ENCODE measurements around the gene BPIFB1. TPM values are rescaled to one million over a fixed set of nuclear protein-coding genes. Genes with fewer than 3 reads are reported as not detected.

Gene BPIFB1
- total and polyA plus RNA-seq, 2 of the 8 experiments (the other 6 are each of a cell fraction or from before 2014, with no cell fraction given): not detected

DNA sequence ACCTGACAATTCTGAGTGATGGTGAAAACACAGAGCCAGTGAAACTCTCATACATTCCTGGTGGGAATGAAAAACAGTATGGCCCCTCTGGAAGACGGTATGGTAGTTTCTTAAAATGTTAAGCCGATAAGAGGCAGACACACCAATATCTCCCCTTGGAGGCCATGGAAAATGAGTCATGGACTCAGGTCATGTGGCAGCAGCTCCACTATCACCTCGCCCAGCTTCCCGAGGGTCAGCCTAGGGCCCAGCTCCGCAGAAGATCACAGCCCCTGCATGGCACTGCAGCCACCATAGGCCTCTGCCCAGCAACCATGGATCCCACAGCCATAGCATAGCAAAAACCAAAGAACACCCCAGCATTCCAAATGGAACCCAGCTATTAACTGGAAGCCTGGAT is 25.8 kb upstream of the BPIFB1 start (continued):
- TF ChIP-seq, protein P1, sequence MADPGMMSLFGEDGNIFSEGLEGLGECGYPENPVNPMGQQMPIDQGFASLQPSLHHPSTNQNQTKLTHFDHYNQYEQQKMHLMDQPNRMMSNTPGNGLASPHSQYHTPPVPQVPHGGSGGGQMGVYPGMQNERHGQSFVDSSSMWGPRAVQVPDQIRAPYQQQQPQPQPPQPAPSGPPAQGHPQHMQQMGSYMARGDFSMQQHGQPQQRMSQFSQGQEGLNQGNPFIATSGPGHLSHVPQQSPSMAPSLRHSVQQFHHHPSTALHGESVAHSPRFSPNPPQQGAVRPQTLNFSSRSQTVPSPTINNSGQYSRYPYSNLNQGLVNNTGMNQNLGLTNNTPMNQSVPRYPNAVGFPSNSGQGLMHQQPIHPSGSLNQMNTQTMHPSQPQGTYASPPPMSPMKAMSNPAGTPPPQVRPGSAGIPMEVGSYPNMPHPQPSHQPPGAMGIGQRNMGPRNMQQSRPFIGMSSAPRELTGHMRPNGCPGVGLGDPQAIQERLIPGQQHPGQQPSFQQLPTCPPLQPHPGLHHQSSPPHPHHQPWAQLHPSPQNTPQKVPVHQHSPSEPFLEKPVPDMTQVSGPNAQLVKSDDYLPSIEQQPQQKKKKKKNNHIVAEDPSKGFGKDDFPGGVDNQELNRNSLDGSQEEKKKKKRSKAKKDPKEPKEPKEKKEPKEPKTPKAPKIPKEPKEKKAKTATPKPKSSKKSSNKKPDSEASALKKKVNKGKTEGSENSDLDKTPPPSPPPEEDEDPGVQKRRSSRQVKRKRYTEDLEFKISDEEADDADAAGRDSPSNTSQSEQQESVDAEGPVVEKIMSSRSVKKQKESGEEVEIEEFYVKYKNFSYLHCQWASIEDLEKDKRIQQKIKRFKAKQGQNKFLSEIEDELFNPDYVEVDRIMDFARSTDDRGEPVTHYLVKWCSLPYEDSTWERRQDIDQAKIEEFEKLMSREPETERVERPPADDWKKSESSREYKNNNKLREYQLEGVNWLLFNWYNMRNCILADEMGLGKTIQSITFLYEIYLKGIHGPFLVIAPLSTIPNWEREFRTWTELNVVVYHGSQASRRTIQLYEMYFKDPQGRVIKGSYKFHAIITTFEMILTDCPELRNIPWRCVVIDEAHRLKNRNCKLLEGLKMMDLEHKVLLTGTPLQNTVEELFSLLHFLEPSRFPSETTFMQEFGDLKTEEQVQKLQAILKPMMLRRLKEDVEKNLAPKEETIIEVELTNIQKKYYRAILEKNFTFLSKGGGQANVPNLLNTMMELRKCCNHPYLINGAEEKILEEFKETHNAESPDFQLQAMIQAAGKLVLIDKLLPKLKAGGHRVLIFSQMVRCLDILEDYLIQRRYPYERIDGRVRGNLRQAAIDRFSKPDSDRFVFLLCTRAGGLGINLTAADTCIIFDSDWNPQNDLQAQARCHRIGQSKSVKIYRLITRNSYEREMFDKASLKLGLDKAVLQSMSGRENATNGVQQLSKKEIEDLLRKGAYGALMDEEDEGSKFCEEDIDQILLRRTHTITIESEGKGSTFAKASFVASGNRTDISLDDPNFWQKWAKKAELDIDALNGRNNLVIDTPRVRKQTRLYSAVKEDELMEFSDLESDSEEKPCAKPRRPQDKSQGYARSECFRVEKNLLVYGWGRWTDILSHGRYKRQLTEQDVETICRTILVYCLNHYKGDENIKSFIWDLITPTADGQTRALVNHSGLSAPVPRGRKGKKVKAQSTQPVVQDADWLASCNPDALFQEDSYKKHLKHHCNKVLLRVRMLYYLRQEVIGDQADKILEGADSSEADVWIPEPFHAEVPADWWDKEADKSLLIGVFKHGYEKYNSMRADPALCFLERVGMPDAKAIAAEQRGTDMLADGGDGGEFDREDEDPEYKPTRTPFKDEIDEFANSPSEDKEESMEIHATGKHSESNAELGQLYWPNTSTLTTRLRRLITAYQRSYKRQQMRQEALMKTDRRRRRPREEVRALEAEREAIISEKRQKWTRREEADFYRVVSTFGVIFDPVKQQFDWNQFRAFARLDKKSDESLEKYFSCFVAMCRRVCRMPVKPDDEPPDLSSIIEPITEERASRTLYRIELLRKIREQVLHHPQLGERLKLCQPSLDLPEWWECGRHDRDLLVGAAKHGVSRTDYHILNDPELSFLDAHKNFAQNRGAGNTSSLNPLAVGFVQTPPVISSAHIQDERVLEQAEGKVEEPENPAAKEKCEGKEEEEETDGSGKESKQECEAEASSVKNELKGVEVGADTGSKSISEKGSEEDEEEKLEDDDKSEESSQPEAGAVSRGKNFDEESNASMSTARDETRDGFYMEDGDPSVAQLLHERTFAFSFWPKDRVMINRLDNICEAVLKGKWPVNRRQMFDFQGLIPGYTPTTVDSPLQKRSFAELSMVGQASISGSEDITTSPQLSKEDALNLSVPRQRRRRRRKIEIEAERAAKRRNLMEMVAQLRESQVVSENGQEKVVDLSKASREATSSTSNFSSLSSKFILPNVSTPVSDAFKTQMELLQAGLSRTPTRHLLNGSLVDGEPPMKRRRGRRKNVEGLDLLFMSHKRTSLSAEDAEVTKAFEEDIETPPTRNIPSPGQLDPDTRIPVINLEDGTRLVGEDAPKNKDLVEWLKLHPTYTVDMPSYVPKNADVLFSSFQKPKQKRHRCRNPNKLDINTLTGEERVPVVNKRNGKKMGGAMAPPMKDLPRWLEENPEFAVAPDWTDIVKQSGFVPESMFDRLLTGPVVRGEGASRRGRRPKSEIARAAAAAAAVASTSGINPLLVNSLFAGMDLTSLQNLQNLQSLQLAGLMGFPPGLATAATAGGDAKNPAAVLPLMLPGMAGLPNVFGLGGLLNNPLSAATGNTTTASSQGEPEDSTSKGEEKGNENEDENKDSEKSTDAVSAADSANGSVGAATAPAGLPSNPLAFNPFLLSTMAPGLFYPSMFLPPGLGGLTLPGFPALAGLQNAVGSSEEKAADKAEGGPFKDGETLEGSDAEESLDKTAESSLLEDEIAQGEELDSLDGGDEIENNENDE (IDR thresholded peaks at IDR 0.05; ENCODE audit: insufficient replicate concordance, low read length): no peak
- TF ChIP-seq TAF1 (IDR thresholded peaks at IDR 0.05; ENCODE audit: low read depth, low read length) (no peak), RBBP5 (IDR thresholded peaks at IDR 0.05; ENCODE audit: borderline replicate concordance, low read depth, low read length) (no peak), POLR2A (IDR thresholded peaks at IDR 0.05; ENCODE audit: control extremely low read depth in 1 of 2, low read depth in 2 of 2, low read length in 2 of 2) (no peak), KDM1A (IDR thresholded peaks at IDR 0.05; ENCODE audit: borderline replicate concordance, low read length) (no peak), SIN3A (conservative IDR thresholded peaks at IDR 0.05 in 1 of 2, IDR thresholded peaks at IDR 0.05 in 1 of 2; ENCODE audit: low read depth in 1 of 2, low read length in 2 of 2) (no peak), RNF2 (IDR thresholded peaks at IDR 0.05; ENCODE audit: borderline replicate concordance, low read depth, low read length, missing control alignments, poor library complexity, severe bottlenecking) (no peak), NRF1 (IDR thresholded peaks at IDR 0.05; ENCODE audit: low read depth, low read length) (no peak), TEAD4 (IDR thresholded peaks at IDR 0.05; ENCODE audit: low read depth, low read length) (no peak), CBX8 (IDR thresholded peaks at IDR 0.05; ENCODE audit: borderline replicate concordance, low read depth, low read length) (no peak)
- TF ChIP-seq, protein P2, sequence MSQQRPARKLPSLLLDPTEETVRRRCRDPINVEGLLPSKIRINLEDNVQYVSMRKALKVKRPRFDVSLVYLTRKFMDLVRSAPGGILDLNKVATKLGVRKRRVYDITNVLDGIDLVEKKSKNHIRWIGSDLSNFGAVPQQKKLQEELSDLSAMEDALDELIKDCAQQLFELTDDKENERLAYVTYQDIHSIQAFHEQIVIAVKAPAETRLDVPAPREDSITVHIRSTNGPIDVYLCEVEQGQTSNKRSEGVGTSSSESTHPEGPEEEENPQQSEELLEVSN (IDR thresholded peaks at IDR 0.05): no peak

Measured in H1 (cell line).